SHP77 (cell line): ENCODE results near the gene CAMTA1.

Experiments used
- DNase-seq, 2 experiments: peaks; one replicate each; lab custom pipeline; 2025; lab: John Stamatoyannopoulos, UW

CAMTA1 gene

DNA sequence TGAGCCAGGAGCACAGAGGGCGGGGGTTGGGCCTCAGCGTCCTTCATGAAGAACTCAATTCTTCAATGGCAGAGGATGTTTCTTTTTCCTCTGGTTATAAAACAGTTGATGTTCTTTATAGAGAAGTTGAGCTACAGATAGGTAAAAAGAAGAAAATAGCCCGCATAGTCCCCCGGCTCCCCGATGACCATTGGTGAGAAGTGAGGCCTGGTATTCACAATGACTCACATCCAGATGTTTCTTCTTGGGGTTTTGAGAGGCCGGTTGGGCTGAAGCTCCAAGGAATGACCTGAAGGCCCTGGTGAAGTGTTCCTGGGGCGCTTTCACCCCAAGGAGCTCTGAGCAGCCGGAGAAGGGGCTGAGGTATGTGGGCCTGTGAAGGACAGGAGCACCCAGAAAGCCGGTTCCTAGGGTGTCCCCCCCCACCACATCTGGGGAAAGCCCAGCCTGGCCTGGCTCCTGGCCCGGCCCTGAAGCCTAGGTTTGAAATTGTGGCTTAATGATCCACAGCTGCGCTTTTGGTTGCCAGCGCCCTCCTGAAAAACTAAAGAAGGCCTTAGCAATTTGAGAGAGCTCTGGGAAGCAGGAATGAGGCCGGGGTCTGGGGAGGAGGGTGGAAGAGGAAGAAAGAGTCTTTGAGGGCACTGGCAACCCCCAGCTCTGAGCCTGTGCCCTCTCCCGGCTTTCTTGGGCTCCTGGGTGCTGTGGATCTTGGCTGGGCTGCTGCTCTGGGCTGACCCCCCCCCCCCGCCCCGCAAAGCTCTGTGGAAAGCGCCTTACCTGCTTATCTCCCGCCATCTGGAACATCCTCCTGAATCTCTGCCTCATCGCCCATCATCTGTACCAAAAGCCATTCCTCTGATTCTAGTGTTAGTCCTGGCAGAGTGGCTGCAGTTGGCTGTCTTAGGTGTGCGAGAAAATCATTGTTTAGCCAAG lies 444.7 kb downstream of the CAMTA1 start:
- DNase-seq: no peak

DNA sequence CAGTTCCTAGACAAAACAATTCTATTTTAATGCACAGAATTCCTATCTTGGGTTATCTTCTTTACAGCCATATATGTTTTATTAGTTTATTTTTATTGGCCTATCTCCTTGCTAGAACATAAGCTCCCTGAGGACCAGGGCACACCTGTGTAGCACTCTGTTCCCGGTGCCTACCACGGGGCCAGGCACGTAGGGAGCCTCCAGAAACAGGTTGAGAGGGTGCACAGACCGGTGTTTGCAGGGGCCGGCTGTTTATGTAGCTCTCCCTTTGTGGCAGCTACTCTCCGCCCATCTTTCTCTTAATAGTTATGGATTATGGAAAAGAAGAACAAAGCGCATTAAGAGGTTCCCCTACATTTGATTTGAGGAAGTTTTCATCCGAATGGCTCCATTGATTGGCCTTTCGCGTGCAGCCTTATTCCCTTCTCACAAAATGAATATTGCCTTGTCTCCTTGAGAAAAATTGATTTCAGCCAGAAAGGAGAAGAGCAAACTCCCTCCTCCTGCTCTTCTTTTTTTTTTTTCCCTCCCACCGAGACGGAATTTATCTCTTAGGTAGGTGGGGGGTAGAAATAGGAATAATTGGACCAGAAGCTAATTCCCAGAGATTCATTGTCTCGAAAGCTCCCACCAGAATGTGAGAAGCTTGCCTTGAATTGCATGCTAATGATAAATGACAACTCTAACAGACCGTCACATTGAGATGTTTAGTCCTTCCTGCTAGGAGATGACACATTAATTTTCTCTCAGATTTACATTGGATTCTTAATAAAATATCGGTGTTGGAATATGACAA lies 447.4 kb downstream of the CAMTA1 start:
- DNase-seq: no peak

DNA sequence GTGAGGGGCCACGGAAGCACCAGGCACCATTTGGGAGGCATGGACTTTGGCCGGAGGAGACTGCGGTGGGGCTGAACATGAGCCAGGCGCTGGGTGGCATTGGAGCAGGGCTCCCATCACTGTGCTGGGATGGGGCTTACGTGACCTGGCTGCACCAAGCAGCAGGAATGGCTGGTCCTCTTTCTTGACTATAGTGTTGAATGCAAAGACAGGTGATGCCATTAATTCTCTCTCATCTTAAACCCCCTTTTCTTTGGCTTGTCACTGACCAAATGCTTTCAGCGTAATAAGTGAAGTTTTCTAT lies 447.9 kb downstream of the CAMTA1 start:
- DNase-seq: no peak

DNA sequence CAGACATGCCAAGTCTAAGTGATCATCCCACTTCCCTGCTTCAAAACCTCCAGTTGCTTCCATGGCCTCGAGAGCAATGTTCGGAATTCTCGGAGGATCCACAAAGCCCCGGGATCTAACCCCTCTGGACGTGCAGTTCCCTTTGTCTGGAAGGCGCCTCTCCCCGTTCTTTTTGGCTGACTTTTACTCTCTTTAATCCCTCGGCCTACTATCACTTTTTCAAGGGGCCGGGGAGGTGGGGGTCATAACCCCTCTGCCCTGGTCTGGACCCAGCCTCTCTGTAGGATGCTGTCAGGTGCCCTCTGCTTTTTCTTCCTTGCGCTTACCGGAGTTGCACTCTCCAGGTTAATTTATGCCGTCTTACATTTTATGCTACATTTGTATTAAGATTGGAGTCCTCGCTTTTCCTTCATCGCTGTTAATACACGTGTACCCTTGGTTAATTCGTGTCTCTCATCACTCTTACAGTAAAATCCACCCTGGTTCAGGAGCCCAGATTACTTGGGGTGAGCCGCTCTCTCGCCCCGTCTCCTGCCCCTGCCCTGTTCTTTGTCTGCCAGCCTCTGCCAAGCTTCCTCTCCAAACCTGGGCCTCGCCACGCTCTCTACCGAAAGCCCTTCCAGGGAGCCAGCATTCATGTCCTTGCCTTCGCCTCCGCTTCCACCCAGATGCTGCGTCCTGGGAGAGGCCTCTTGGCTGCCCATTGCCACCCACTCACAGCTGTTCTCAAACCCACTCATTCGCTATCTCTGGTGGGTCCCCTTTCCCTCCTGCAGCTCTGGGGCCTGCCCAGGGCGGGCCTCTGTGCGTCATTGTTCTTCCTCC lies 448.6 kb downstream of the CAMTA1 start:
- no peak for DNase-seq

DNA sequence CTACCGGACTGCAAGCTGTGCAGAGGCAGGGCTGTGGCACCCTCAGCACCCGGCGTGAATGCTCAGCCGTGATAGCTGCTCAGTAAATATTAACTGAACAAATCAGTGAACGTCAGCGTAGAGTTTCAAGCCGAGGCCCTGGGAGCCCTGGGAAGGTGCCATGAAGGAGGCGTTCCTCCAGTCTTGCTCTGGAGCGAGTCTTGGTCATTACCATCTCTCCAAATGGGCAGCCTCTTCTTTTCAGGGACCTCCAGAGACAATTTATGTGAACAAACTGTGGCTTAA lies 449.2 kb downstream of the CAMTA1 start:
- no peak for DNase-seq

DNA sequence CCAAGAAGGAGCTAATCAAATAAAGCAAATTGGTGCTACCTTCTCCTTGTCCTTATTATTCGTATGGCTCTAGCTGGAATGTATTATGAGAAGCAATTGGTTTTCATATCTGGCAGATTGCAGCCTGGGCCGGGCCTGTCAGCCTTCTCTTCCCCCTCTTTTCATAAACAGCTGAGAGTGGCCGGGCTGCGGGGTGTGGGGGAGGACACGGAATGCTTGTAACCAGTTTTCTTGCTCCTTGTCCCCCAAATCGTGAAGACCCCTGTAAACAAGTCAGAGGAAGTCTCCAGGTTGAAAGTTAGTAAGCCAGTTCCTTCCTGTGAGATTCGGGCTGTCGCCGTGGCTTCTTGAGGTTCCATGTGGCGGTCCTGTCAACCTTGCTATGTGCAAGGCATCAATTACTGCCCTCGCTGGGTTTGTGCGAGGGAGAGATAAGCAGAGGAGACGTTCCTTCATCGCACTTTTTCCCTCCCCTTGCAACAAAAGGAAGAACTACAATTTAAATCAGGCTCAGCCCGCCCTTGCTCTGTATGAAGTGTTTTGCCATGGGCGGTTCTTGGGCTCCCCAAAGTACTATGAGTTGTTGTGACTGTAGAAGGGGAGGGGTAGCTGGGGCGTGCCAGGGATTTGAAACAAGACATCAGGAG lies 450.7 kb downstream of the CAMTA1 start:
- no peak for DNase-seq

DNA sequence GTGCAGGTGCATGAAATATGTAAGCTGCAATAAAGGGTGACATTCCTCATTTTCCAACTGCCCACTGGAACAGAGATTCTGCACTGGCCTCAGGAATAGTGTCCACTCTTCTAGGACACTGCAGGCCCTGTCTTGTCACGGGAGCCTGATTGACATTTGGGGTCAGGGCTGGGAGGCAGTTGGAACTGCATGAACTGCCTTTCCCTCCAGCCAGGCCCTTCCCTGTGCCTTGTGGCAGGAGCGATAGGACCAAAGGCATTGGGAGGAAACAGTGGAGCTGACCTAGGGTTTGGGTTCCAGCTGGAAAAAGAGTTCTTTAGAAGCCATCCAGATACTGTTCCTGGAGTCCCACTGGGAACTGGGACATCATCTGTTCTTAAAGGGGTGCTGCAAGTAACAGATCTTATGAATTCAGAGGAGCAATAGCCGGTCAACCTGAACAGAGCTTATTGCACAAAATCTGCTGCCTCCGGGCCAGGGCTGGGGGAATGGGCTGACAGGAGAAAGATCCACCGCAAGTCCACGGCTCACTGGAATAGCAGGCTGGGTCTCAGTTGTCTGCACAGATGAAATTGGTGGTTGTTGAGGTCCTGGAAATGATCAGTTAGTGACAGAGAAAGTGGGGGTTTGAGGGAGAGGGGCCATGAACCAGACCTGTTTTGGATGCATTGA lies 451.7 kb downstream of the CAMTA1 start:
- DNase-seq: no peak

DNA sequence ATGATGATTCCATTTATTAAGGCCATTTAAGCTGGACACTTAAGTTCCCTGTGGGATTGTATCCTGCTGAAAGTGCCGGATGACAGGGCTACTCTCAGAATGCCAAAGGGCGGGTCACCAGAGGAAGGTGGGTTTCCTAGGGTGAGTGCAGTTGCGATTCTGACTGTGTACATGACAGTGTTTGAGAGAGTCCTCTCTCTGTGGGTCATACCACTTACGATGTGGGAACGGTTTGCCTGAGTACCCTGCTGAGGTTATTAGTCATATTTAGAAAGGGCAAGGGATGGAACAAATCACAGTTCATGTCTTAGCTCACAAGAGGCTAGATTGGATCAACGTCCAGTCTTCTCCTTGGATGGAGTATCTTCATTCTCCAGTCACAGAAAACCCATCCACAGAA lies 461.9 kb downstream of the CAMTA1 start:
- no peak for DNase-seq

DNA sequence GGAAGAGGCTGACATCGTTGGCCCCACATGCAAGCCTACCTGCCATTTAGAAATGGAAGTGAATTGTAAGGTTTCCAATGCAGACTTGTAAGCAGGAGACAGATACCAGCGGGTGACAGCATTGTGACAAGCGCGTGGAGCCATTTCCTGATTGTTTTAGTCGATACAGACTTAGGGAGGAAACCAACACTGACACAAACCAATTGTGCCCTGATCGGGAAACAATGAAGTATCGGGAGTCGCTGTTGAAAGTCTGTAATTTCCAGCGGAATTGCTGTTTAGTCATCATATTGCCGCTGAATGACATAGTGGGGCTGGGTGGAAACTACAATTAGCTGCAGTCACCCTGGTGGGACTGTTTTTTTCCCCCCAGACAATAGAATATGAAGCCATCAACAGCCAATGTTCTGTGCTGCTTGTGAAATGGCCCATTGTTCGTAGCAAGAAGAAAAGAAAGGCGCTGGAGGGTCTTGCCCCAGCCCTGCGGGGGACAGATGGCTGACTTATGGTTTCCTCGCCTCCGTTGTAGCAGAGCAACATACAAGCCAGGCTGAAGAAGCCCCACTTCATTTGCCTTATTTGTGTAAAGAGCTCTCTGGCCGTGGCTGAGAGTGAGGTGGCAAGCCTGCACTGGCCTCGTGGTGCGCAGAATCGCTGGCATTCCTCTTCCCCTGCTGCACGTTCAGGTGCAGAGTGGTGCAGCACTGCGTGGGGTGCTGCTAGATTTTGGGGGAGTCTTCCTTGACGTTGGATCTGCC lies 462.7 kb downstream of the CAMTA1 start:
- no peak for DNase-seq

DNA sequence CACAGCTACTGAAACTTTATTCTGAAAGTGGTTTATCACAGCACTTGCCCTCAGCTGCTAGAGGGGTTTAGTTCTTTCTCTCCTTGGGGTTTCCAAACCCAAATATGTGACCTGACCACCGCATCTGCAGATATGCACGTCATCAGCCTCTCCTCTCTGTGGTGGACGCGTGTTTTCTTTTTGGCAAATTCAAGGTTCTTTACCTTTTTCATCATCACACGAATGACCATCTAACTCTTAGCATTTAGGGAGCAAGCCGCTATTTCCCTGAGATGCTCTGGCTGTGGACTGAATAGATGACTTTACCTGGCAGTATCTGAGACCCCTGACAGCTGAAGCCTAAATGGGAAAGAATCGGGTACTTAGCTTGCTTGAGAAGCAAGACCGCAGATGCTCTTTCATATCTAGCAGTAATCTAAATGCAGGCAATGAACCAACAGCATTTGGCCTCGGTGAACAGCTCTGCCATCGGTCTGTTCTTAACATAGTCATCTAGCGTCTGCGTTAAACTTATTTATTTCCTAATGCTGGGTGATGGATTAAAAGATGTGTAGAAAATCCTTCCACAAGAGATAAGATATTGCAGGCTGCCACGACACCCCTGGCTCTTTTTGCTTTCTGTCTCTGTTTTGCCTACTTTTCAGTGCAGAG lies 463.4 kb downstream of the CAMTA1 start:
- DNase-seq: no peak

DNA sequence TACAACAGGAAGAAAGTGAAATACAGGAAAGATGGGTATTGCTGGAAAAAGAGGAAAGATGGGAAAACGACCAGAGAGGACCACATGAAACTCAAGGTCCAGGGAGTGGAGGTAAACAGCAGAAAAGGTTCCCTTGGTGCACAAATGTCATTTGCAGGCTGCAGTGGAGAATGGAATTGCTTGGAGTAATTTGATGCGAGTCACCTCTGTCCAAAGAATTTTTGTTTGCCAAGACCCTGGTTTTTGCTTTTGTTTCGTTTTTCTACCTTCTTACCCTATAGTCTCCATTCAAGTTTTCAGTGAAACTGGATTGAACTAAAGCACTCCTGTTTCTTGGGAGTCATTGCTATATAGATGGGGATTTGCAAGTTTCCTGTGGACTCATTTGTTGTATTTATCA lies 464.3 kb downstream of the CAMTA1 start:
- no peak for DNase-seq

DNA sequence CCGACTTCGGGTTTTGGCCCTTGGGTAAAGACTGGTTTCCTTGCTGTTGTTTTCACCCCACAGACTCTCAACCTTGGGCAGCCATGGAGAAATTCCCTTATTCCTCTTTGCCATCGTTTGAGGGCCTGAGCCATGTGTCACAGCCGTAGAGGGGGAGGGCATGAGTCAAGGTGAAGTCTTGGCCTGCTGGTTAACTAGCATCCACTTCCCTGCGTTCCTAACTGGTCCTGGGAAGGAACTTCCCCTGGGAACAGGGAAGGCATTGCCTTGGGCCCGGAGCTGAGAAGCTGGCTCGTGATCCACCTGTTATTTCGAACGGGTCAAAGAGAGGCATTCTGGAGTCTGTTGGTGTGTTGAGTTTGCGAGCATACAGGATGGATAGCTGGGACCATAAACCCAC lies 464.9 kb downstream of the CAMTA1 start:
- DNase-seq: no peak

DNA sequence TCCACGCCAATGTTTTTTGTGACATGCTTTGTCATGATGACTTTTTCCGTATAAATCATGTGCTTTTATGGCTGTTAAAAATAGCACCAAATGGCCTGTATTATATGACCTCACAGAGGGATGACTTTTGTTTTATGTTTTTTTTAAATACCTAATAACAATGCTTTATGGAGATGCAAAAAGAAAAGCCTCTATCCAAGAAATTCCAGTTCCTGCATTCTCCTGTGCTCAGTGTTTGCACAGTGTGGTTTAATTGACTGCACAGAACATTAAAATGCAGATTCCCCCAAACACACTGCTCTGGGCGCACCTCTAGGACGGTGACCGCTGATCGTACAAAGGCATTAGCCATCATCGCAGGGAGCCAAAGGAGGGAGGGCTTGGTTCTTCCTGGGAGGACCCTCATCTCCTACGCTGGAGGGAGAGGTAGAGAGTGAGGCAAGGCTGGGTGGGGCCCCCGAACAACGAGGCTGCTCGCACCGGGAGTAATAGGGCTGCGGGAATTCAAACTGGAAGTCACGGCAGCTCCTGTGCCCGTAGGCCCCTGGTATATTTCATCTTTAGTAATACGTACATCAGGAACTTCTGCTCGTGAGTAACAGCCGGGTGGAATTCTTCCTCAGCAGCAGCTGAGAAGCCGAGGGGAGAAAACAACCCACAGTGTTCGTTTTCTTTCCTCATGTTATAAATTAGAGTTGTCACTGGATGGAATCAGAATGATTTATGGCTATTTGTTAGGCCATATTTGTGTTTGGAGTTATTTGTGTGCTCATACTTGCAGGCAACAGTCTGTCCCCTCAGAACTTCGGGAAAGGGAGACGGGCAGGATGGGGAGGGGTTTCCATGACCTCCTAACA lies 465.6 kb downstream of the CAMTA1 start:
- no peak for DNase-seq

DNA sequence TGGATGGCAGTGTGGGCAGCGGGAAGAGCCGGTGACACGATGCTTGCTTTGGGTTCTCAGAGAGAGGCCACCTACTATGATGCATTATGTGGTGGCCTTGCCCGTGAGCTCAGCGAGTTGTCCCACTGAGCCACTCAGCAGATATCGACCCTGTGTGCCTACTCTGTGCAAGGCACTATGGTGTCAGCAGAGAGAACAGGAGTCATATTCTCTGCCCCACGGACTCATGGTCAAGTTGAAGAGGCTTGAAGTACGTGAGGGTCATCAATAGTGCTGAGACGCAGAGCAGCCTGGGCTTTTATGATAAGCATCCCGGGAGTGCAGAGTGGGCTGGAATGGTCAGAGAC lies 466.2 kb downstream of the CAMTA1 start:
- DNase-seq: no peak

DNA sequence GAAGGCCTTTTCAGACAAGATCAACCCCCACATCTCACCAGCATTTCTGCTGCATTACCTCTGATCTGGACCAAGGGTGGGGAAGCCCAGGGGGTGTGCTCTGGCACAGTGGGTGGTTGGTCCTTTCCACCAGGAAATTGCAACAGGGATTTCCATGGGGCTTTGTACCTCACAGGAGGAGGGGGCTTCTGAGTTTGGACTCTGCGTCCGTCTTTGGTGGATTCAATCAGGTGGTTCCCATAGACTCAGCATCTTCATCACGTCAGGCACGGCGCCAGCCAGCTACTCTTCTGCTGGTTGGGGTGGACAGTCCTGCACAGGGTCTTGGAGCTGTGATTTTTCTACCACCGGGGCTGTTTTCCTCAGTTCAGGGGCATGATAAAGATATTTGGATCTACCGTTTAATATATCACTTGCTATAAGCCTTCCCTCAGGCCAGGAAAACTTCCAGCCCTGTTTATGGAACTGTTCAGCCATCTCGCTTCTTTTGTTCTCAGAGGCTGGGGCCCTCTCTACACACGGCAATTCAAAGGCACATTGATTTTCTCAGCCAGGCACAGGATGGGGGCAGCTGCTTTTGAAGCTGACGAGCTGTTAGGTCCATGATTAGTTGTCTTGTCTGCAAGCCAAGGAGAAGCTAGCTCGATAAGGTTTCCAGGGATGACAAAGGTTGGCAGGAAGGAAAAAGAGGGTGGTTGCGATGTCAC lies 467.3 kb downstream of the CAMTA1 start:
- no peak for DNase-seq

DNA sequence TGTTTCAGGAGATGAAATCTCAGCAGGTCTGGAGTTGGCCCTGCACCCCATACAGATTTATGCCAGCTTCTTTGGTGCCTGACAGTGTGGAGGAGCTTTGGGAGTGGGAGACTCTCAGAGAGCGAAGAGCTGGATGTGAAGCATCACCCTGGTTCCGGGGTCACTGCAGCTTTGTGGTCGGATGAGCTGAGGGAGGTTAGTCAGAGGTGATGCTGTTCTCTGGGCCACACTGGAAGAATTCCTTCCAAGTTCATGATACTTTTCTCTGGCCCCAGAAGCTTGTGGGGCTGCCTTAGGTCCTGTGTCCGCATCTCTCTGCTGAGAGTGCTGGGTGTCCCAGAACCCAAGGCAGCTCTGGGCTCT lies 467.8 kb downstream of the CAMTA1 start:
- no peak for DNase-seq

DNA sequence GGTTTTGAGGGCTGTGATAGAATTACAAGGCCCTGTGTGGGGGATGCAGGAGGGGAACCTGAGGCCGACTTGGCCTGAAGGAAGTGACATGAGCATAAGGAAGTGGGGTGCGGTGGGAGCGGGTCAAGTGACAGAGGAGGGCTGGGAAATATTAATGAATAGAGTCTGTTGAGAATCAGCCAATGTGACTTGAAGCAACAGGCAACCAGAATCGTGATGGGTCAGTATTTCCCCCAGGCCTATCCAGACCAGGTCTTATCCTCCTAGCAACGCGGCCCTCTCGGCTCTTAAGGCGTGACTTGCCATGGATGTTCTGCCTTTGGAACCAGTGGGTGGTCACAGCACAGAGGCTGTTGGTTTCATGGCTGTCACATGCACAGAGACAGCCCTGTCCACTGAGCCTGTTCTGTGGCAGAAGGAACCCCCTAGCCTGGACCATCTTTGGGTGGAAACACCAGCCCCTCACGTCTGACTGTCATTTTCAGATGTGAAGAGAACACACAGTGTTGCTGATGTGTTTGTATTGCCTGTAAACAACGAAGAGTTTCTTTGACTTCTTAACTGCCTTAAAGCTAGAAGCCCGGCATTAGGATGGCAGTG lies 468.8 kb downstream of the CAMTA1 start:
- DNase-seq: no peak

DNA sequence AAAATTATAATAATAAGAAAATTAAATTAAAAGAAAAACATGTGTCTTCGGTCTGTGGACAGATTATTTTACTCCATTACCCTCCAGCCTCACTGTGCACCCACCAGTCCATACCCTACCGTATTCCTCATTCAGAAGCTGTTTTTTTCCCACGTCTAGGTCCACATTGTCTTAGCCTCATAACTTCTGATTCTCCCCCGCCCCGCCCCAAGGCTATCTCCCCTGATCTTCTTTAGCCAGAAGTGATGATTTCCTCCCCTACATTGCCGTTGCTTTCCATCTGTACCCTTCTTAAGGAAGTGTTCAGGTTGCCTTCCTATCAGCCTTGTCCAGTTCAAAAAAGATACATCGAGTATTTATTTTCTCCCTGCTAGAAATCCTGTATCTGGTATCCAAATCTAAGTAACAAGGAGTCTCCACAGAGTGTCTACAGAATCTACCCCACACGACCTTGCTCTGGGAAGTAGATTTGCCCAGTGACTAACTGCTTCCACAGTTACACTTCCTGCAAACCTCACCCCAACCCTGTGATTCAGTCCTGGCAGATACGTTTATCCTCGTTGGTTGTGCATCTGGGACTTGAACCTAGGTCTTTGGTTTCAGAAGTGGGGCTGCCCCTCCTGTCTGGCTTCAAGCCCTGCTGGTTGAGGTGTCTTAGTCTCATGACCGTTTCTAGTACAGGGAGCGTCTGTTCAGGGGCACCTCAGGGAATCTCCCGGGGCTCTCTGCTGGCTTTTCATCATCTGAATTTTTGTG lies 470.2 kb downstream of the CAMTA1 start:
- DNase-seq: no peak
